ENCODE results near the gene TBX6.

Gene TBX6

DNA sequence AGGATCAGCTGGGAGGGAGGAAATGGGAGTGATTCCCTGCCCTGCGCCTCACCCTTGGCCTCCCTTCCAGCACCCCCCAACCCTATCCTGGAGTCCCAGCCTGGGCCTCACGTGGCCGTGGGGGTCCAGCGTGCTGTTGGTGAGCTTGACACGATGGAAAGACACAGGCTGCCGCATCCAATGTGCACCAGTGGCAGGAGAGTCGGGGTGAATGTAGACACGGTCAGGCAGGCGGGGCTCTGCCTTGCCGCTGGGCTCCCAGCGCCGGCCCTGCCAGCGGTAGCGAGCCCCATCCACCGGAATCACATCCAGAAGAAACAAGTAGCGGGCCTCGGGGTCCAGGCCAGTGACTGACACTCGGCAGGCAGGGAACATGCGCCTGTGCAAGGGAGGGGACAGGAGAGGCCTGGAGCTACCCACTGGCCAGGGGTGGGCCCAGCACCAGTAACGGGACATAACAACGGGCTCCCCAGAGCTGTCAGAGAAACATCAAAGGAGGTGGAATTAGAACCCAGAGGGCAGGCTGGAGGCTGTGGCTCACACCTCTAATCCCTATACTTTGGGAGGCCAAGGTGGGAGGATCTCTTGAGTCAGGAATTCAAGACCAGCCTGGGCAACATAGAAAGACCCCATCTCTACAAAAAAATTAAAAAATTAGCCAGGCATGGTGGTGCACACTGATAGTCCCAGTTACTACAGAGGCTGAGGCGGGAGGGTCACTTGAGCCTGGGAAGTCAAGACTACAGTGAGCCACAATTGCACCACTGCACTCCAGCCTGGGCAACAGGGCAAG, 2.7 kb downstream of the TBX6 start:
- H3K4me3 ChIP-seq: no peak overlapping the region
- H3K27ac ChIP-seq: peak overlapping the region in 8 of 21 experiments; percentile 14 to 89 (median 42)

GRCh38 chr16:30088237-30088831, 3.4 kb downstream of the TBX6 start:
- Histone ChIP-seq H3K27ac (peak overlapping the region in 3 of 21 experiments; percentile 17 to 42 (median 30)), H3K4me3 (no peak overlapping the region)

DNA sequence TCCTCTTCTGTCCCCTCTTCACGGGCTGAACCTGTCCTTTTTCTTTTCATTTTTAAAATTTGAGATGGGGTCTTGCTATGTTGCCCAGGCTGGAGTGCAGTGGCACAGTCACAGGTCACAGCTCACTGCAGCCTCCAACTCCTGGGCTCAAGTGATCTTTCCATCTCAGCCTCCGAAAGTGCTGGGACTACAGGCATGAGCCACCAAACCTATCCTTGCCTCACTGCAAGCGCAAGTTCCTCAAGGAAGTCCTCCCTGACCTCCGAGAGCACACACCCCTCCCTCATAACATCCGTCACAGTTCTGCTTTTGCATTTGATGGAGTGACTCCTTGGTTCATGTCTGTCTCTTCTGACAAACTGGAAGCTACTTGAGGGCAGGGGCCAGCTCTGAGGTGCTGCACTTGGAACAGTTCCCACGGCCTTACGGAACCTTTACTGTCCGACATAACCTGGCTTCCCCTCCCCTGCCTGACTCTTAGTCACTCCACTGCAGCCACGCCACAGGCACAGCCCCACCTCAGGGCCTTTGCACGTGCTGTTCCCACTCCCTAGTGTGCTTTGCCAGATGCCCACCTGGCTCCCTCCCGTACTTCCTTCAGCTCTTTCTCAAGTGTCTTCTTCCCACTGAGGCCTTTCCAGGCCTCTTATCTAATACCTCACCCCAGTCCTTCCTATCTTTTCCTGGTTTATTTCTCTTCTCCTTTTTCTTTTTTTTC, 4.4 kb downstream of the TBX6 start:
- no peak overlapping the region for H3K27ac ChIP-seq
- H3K4me3 ChIP-seq: no peak overlapping the region

DNA sequence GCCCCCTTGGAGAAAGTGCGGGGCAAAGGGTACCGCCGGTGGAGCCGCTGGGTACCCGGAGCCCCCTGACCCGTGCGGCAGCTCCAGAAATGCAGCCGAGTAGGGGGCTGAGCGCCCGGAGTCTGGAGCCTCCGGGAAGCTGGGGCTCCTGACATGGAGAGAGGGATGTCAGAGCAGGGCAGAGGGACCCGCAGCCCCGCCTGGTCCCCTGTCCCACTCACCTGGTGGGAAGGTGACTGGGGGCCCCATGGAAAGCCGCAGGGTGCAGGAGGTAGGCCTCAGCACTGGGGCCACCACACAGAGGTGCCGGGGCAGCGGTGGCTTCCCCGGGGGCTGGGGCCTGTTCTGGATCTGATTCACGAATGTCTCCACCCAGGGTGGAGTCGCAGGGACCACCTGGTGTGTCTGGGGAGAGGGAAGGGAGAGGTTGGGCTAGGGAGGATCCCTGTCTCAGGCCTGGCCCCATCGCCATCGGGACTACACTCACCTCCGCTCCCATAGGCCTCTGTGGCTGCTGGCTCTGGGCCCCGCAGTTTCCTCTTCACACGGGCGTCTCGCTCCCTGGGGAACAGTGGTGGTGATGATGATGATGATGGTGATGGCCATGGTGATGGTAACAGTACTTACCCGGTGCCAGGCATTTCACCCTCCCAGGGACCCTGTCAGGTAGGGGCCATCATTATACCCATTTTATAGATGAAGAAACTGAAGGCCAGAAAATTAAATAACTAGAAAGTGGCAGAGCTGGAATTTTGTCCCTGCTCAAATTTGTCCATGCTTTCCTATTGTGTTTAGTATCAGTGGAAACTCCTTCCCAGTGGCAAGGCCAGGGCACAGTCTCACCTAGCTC, 5.2 kb downstream of the TBX6 start:
- H3K4me3 ChIP-seq: no peak overlapping the region
- peak overlapping the region in 2 of 21 experiments; percentile 27 to 55 for H3K27ac ChIP-seq

DNA sequence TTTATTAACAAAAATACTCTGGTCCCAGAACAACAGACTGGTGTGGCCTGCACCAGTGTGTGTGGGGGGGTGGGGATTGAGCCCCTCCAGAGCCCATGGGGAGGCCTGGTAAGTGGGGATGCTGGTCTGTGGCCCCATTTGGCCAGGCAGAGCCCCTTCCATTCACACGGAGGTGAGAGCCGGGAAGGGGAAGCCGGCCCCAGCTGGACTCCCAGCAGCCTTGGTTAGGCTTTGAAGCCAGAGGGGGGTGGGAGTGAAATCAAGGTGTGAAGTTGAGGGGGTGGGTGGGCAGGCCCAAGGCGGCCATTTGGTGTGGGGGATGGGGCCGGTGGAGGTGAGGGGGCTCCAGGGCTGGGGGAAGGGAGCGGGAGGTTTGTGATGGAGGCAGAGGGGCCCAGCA, 5.9 kb downstream of the TBX6 start:
- H3K4me3 ChIP-seq: no peak overlapping the region
- H3K27ac ChIP-seq: peak overlapping the region in 5 of 21 experiments; percentile 17 to 70 (median 27)

- Histone ChIP-seq H3K27ac (peak overlapping the region in 7 of 21 experiments; percentile 8 to 70 (median 39)), H3K4me3 (no peak overlapping the region)
Observed at GRCh38 chr16:30085247-30085646, 6.5 kb downstream of the TBX6 start.

GRCh38 chr16:30084816-30085159, 6.9 kb downstream of the TBX6 start:
- H3K4me3 ChIP-seq: no peak overlapping the region
- peak overlapping the region in 5 of 21 experiments; percentile 37 to 70 (median 55) for H3K27ac ChIP-seq

DNA sequence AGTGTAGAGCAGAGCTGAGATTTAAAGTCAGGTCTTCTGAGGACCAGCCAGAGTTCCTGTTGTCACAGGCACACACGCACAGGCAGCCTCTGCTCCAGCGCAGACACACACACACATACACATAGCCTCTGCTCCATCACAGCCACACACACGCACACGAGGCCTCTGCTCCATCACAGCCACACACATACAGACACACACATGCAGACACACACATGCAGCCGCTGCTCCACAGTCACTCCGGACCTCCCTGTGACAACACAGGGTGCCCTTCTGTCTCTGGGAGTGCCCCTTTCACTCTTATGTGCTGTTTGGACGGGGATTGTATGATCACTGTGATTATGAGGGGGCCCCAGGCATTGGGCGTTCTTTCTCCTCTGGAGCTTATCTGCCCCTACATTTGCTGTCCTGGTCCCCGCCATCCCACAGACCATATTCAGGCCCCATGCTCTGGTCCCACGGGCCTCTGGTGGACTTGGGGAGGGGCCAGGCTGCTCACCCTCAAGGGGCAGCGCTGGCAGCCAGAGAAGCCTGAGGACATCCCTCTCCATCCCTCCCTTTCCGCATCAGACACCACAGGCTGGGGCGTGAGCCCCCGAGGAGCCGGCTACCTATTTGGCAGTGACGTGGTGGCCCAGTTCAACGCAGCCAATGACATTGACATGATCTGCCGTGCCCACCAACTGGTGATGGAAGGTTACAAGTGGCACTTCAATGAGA, 7.5 kb downstream of the TBX6 start:
- Histone ChIP-seq H3K4me3 (no peak overlapping the region), H3K27ac (peak overlapping the region in 1 of 21 experiments; percentile 37)

DNA sequence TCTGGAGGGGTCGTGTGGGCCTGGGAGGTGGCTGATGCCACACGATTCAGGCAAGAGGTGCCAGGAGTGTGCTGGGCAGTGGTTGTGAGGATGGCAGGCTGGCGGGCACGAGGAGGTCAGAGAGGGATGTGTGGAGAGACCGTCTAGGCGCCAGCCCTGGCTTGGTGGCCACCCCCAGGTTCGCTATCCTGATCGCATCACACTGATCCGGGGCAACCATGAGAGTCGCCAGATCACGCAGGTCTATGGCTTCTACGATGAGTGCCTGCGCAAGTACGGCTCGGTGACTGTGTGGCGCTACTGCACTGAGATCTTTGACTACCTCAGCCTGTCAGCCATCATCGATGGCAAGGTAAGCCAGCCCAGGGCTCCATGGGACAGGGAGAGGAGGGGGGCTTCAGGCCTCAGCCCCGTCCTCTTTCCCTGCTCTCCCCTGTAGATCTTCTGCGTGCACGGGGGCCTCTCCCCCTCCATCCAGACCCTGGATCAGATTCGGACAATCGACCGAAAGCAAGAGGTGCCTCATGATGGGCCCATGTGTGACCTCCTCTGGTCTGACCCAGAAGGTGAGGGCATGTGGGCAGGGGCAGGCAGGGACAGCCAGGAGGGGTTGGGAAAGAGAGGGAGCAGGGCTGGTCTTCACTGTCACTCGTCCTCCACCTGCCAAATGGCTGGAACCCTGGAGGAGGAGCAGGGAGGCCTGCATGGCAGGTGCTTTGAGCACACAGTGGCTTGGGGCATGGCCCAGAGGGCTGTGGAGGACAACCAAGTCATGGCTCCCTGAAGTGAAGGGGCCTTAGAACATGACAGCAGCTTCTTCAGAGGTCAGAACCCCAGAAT, 8.3 kb downstream of the TBX6 start:
- Histone ChIP-seq H3K27ac (no peak overlapping the region), H3K4me3 (no peak overlapping the region)

DNA sequence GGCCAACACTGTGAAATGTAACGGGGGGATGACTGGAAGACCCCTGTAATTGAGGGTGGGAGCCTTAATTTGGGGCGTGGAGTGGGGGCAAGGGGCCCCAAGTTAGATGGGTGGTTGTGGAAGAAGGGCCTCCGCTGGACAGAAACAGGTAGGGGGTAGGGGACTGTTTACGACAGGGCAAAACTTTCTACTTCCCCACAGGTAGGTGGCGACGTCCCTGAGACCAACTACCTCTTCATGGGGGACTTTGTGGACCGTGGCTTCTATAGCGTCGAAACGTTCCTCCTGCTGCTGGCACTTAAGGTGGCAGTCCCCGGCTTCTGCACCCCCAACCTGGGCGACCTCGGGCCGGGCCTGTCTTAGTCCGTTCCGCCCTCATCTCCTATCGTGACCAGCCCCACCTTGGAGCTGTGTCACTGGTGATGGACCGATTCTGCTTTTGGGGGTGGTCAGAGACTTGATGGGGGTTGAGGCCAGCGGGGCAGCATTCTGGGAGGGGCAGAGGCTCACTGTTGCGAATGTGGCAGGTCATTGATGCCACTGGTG, 9.1 kb downstream of the TBX6 start:
- Histone ChIP-seq H3K4me3 (no peak overlapping the region), H3K27ac (no peak overlapping the region)

- Histone ChIP-seq H3K27ac (no peak overlapping the region), H3K4me3 (no peak overlapping the region)
Observed at GRCh38 chr16:30079480-30079879, 12.2 kb downstream of the TBX6 start.

GRCh38 chr16:30078744-30079143, 13.0 kb downstream of the TBX6 start:
- no peak overlapping the region for H3K27ac ChIP-seq

GRCh38 chr16:30077656-30078055, 14.1 kb downstream of the TBX6 start:
- Histone ChIP-seq H3K4me3 (no peak overlapping the region), H3K27ac (peak overlapping the region in 2 of 21 experiments; percentile 26 to 100)

More at GRCh38 chr16:30078744-30079143, 13.0 kb downstream of the TBX6 start:
- no peak overlapping the region for H3K4me3 ChIP-seq

DNA sequence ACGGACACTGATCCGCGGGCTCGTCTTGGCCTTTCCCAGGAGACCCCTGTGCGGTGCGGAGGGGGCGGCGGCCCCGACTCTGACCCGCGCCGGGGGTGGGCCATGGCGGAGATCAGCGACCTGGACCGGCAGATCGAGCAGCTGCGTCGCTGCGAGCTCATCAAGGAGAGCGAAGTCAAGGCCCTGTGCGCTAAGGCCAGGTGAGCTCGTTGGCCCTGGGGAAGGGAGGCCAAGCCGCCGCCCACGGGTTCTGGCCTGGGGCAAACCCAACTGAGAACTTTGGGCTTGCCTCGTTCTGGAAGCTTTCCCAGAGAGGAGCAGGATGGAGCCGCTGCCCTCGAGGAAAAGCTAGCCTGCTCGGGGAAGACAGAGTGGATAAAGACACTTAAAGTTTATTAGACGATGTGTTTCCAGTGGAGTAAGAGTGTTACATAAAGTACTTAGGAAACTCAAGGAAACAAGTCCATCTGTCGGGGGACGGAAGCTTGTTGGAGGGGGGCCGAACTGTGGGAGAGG, 15.4 kb downstream of the TBX6 start:
- Histone ChIP-seq H3K4me3 (peak overlapping the region; percentile 86 to 99 (median 95)), H3K27ac (peak overlapping the region; percentile 89 to 100 (median 97))

DNA sequence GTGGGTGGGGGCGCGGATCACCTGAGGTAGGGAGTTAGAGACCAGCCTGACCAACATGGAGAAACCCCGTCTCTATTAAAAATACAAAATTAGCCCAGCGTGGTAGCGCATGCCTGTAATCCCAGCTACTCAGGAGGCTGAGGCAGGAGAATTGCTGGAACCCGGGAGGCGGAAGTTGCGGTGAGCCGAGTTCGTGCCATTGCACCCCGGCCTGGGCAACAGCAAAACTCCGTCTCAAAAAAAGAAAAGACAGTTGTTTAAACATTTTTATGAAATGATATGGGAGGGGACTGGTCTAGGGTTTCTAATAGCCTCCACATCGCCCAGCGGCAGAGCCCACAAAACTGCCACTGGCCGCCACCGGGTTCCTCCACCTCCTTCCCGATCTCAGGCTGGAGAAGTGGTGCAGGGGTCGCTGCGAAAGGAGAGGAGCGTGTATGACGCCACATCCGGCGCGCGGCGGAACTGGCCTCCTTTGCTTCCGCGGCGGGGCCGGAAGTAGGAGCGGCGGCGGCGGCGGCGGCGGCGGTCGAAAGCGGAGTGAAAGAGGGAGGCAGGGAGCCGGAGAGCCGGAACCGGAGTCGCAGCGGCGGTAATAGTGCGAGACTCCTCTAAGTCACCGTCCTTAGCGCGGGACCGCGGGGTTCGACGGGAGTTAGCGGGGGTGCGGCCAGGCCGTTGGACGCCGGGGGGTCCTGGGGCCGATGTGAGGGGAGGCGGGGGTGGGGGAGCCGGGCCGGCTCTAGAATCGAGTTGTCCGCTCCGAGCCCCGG, 16.0 kb downstream of the TBX6 start, which contains the start of gene PPP4C:
PPP4C (plus strand) TSS at position 492 of the 773 bp plus-strand sequence. CDS start 384 bp downstream, outside the sequence.
- H3K4me3 ChIP-seq: peak within 1 kb of the TSS; percentile 86 to 99 (median 95)
- H3K27ac ChIP-seq: peak within 1 kb of the TSS; percentile 89 to 100 (median 97)

- H3K27ac ChIP-seq: peak overlapping the region in 3 of 21 experiments; percentile 8 to 35 (median 35)
- no peak overlapping the region for H3K4me3 ChIP-seq
Observed at GRCh38 chr16:30070490-30070889, 21.2 kb downstream of the TBX6 start.
